Ammon's horn (tissue), 1 donor: ENCODE results near the gene PTPN11.

Experiments used
- DNase-seq: peaks from one replicate; pipeline ENCODE4 v3.0.0-alpha.2; 2016; ENCODE audit warnings: low spot score

PTPN11 gene

GRCh38 chr12:112543751-112544150 lies 125.0 kb downstream of the PTPN11 start:
- peak; percentile 35 for DNase-seq

GRCh38 chr12:112546339-112546738 lies 127.6 kb downstream of the PTPN11 start:
- DNase-seq = no peak

- DNase-seq = no peak
These were observed 128.2 kb downstream of the PTPN11 start for GRCh38 chr12:112546996-112547395.

- no peak for DNase-seq
These were observed 130.3 kb downstream of the PTPN11 start for GRCh38 chr12:112549031-112549430.

GRCh38 chr12:112551681-112552080 lies 132.9 kb downstream of the PTPN11 start:
- no peak for DNase-seq

GRCh38 chr12:112555621-112556233 lies 137.0 kb downstream of the PTPN11 start:
- no peak for DNase-seq

- DNase-seq = peak; percentile 70
These were observed 139.3 kb downstream of the PTPN11 start for GRCh38 chr12:112557951-112558630.
